GM13977 (cell line): Measurements from ENCODE around the gene STXBP6.

Source experiments
- DNase-seq: peaks from one replicate; pipeline ENCODE4 v3.0.0; 2012; ENCODE audit warnings: low spot score
- in situ Hi-C: fragments of 300-500 bp; cut with MboI; formaldehyde crosslinking; loops from one replicate; pipeline ENCODE4 v1.12.0; 2022; ENCODE audit warnings: low sequenced_read_pairs, low pct_unique_long_range_greater_than_20kb, mixed read lengths, inconsistent platforms; ENCODE audit not compliant: unreplicated experiment
- TF ChIP-seq, protein P1 (sequence below): IDR thresholded peaks from 2 replicates; pipeline ENCODE4 v1.5.1; 2012; ENCODE audit warnings: mild to moderate bottlenecking, control low read depth; ENCODE audit not compliant: insufficient read depth; ENCODE audit errors: extremely low read depth, missing control alignments

Gene STXBP6

DNA sequence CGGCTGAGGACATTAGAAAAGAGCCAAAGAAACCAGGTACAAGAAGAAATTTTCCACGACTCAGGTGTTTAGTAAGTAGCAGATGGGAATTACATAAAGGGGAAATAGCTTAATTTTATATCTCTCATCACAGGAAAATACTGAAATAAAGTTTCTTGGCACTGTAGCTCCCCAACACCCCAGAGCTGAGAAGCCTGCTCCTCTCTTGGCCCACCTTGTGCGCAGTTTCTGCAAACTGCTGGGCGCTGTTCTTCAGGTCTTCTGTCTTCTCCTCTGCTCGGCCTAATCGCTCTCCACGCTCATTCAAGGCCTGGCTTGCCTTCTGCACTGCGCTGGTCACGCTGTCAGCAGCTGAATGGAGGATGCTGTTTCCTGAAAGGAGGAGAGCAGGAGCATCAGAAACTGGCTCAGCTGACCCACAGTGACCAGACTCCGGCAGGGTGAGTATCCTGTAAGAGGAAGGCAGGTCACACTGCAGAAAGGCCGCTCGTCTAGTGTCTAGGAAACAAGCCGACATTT lies 231.1 kb downstream of the STXBP6 start:
- TF ChIP-seq, protein P1, sequence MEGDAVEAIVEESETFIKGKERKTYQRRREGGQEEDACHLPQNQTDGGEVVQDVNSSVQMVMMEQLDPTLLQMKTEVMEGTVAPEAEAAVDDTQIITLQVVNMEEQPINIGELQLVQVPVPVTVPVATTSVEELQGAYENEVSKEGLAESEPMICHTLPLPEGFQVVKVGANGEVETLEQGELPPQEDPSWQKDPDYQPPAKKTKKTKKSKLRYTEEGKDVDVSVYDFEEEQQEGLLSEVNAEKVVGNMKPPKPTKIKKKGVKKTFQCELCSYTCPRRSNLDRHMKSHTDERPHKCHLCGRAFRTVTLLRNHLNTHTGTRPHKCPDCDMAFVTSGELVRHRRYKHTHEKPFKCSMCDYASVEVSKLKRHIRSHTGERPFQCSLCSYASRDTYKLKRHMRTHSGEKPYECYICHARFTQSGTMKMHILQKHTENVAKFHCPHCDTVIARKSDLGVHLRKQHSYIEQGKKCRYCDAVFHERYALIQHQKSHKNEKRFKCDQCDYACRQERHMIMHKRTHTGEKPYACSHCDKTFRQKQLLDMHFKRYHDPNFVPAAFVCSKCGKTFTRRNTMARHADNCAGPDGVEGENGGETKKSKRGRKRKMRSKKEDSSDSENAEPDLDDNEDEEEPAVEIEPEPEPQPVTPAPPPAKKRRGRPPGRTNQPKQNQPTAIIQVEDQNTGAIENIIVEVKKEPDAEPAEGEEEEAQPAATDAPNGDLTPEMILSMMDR, result no peak
- in situ Hi-C loops, result loop anchor here (25.0 kb wide), 1 partner anchor 318 kb away; no protein-coding TSS in a partner anchor

DNA sequence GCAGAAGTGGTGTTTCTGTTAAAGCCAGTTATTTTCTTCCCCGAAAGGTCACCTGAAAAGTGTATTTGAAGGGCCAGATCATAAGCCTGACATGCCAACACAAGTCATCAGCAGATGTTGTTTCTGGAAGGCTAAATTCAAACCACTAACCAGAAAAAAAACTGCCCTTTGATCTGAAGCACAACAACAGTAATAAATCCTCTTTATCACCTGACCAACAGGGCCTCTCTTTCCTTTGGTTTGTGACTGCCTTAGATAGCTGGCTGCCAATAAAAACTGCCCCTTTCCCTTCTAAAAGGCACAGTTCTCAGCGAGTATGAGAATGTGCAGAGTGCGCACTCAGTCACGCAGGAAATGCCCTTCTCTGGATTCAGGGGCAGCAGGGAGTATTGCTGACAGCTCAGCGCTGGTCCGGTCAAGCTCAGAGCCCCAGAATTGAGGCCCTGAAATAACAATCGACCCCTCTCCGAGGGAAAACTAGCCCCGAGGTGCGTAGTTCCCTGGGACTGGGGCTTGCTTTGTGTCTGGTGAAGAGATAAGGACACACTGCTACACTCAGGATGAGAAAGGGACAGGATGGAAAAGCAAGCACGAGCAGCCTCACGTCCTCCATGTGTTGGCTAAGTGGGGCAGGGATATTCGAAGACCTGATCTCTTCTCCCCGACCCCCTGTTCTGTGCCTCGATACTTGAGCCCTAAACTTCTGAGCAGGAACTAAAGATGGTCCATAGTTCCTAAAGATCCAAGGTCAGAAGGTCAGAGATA lies 231.7 kb downstream of the STXBP6 start:
- in situ Hi-C loops, result loop anchor here (25.0 kb wide), 1 partner anchor 319 kb away; no protein-coding TSS in a partner anchor
- TF ChIP-seq, protein P1, result no peak
- DNase-seq, result no peak

More for the DNA sequence above, 231.1 kb downstream of the STXBP6 start:
- no peak for DNase-seq

DNA sequence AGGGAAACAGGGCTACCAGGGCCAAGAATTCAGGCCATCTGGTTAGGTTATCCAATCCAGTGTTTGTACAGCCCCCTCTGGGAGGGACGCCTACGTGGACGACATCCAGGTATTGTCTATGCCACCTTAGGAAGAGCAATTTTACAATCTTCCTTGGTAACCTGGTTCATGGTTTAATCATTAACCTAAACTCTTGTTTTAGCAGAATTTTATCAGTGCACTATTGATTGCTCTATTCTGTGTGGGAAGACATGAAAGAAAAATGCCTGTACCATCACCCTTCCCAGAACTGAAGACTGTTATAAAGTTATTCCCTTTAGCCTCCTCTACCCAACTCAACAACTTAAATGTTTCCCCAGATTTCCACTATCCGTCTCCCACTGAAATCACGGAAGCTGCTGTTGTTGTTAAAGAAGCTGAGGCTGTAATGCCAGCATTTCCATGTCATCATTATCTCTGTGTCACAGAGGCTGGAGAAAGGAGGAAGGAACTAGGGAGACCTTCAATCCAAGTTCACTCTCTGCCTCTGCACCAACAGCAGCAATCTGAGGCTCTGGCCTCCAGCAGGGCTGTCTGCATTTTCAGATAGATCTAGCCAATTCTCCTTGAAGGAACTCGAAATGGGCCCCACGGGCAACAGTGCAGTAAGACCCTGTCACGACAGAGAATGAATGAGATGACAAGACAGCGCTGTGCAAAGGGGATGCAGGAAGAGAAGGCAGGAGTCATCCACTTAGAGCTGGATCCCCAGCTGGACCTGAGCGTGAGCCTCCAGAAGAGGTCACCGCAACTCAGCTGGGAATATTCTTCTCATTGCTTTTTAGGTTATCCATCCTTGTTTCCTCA lies 232.5 kb downstream of the STXBP6 start:
- TF ChIP-seq, protein P1, result no peak
- in situ Hi-C loops, result loop anchor here (25.0 kb wide), 1 partner anchor 320 kb away; no protein-coding TSS in a partner anchor
- DNase-seq, result no peak

DNA sequence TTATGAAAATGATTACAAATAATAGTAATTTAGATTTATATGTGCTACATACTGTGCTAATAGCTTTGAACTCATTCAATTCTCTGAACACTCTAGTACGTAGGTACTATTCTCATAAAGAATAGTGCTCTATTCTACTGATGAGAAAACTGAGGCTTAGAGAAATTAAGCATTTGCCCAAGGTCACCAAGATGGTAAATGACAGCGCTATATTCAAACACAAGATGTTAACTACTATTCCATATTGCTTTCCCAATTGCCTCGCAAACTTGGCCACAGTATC lies 233.1 kb downstream of the STXBP6 start:
- in situ Hi-C loops, result loop anchor here (25.0 kb wide), 1 partner anchor 320 kb away; no protein-coding TSS in a partner anchor
- TF ChIP-seq, protein P1, result no peak
- no peak for DNase-seq

DNA sequence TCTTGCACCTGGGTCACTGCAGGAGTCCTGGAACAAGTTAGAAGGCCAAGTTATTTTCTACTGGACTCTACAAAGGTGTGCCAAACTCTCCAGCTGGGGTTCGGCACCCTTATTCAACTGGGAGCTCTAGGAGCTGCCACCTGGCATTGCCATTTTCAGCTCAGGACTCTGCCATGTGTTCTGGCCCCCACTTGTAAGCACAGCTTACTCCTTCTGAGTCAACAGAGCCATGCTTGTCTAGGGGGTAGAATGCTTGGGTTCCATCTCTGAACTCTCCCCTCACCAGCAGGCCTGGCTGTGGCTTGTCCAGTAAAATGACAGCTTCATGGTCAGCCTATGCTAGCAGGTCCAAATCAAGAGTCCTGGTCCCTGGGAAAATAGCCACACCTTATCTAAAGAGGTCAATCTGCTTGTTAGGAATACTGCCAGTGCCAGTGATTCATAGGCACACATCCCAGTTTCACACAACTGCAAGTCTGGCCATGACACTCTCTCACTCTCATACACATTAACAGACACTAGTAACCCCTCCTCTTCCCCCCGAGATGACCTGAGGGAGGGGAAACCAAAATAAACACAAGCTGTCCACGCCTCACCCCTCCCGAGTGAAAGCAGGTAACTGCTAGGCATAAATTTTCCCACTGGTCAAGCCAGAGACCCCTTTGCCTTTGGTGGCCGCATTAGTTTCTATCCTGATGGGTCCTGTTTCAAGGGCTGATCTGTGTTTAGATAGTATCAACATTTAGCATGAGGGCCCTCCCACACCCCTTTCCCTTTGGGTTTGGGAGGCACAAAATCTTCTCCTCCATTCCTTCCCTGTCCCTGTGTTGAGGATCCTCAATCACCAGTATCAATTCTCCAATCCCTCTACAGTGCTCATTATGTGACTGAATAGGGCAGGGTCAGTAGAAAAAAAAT lies 233.7 kb downstream of the STXBP6 start:
- no peak for DNase-seq
- TF ChIP-seq, protein P1, result no peak
- in situ Hi-C loops, result loop anchor here (25.0 kb wide), 1 partner anchor 321 kb away; no protein-coding TSS in a partner anchor
